K562 (cell line): ENCODE data around the gene ITGA3. TPM values are rescaled to one million over a fixed set of nuclear protein-coding genes. Genes with fewer than 3 reads are reported as not detected.

Source experiments
- E2F6 ChIP-seq, 2 experiments: IDR thresholded peaks; 2 replicates each; pipeline ENCODE4 v1.6.1; 2011; ENCODE audit warnings: borderline replicate concordance in 1 of 2, control low read depth in 1 of 2, low read depth in 1 of 2, low read length in 1 of 2, mild to moderate bottlenecking in 1 of 2, mixed read lengths in 1 of 2, moderate library complexity in 1 of 2; ENCODE audit not compliant: insufficient read depth in 1 of 2, insufficient read length in 1 of 2, poor library complexity in 1 of 2, severe bottlenecking in 1 of 2; ENCODE audit errors: extremely low read depth in 1 of 2
- ETV5 ChIP-seq: sonication (generic); formaldehyde crosslinking; IDR thresholded peaks from 2 replicates; pipeline ENCODE4 v1.4.0; 2020; ENCODE audit warnings: low read depth, mild to moderate bottlenecking, missing genetic modification reagents
- HNRNPLL ChIP-seq: fragments of 200-400 bp; formaldehyde crosslinking; IDR thresholded peaks from 2 replicates; pipeline ENCODE4 v1.6.1; 2017; ENCODE audit warnings: low read length, low read depth, mild to moderate bottlenecking; ENCODE audit not compliant: poor library complexity, severe bottlenecking
- MGA ChIP-seq: fragments of 450-650 bp; IDR thresholded peaks from 2 replicates; pipeline ENCODE4 v1.6.1; 2016; ENCODE audit warnings: mild to moderate bottlenecking, moderate library complexity
- MYNN ChIP-seq, 2 experiments: sonication (generic); formaldehyde crosslinking in 1 of 2; IDR thresholded peaks; 2 replicates each; pipeline versions ENCODE4 v1.5.0 to v1.6.1; 2016 to 2020; ENCODE audit warnings: antibody characterized with exemption in 1 of 2, missing genetic modification reagents in 1 of 2
- POLR2AphosphoS2 ChIP-seq: IDR thresholded peaks from 2 replicates; pipeline ENCODE4 v1.6.1; 2012; ENCODE audit warnings: low read length, improper control_type of control experiment
- SNIP1 ChIP-seq: fragments of 450-650 bp; IDR thresholded peaks from 2 replicates; pipeline ENCODE4 v1.7.1; 2017; ENCODE audit warnings: low read depth, mild to moderate bottlenecking
- ZNF133 ChIP-seq: fragments of 250-450 bp; sonication (Bioruptor Pico); IDR thresholded peaks from 2 replicates; pipeline ENCODE4 v1.4.0; 2020; ENCODE audit warnings: mild to moderate bottlenecking
- ZNF217 ChIP-seq: sonication (generic); formaldehyde crosslinking; IDR thresholded peaks from 2 replicates; pipeline ENCODE4 v1.8.0; 2022; ENCODE audit warnings: mild to moderate bottlenecking, missing genetic modification reagents
- ZNF224 ChIP-seq: sonication (generic); formaldehyde crosslinking; IDR thresholded peaks from 2 replicates; pipeline ENCODE4 v1.8.0; 2022; ENCODE audit warnings: mild to moderate bottlenecking, missing genetic modification reagents
- polyA plus RNA-seq, 8 experiments: library from polyadenylated mRNA; depleted of rRNA in 4 of 8; stranded (reverse) in 5 of 8; unstranded in 3 of 8; fragments of >200 nt; fragmentation: Nextera tagmentation in 2 of 8; fragmentation: Illumina TruSeq in 1 of 8; extraction: Ambion mirVana in 2 of 8; extraction: Trizol in 1 of 8; gene quantifications; 2 replicates each; pipeline versions ENCODE4 v1.2.1 to v1.2.3, GENCODE V29; 2011 to 2014; ENCODE audit warnings: inconsistent platforms in 1 of 8, missing spikeins in 1 of 8
- total RNA-seq, 7 experiments: library from RNA; depleted of rRNA in 6 of 7; stranded (reverse); fragments of >200 nt in 6 of 7; fragmentation: Illumina TruSeq in 2 of 7; extraction: Trizol in 2 of 7; gene quantifications; 2 replicates each; pipeline versions ENCODE4 v1.2.1 to v1.2.3, GENCODE V29; 2011 to 2021; ENCODE audit warnings: low replicate concordance in 1 of 7
- TF ChIP-seq, protein P1 (sequence below), 2 experiments: fragments of 150-350 bp in 1 of 2; IDR thresholded peaks; 2 replicates each; pipeline ENCODE4 v1.6.1; 2012 to 2016; ENCODE audit warnings: low read depth in 2 of 2, low read length in 2 of 2, mild to moderate bottlenecking in 1 of 2, moderate library complexity in 1 of 2

Gene ITGA3
- total and polyA plus RNA-seq, 9 of the 15 experiments (the other 6 are each of a cell fraction or from before 2014, with no cell fraction given) = 0.03 to 0.75 (median 0.14) TPM; not detected in 2

- peak; percentile 81 for TF ChIP-seq MGA
- peak; percentile 32; the same call in 1 of the 2 replicates for TF ChIP-seq ETV5 (CRISPR knock-in tag)
- TF ChIP-seq SNIP1 = no peak
- no peak for TF ChIP-seq HNRNPLL
- no peak for TF ChIP-seq ZNF224
- TF ChIP-seq ZNF217 (CRISPR knock-in tag) = no peak
- TF ChIP-seq ZNF133 (CRISPR knock-in tag) = no peak
- TF ChIP-seq, protein P1, sequence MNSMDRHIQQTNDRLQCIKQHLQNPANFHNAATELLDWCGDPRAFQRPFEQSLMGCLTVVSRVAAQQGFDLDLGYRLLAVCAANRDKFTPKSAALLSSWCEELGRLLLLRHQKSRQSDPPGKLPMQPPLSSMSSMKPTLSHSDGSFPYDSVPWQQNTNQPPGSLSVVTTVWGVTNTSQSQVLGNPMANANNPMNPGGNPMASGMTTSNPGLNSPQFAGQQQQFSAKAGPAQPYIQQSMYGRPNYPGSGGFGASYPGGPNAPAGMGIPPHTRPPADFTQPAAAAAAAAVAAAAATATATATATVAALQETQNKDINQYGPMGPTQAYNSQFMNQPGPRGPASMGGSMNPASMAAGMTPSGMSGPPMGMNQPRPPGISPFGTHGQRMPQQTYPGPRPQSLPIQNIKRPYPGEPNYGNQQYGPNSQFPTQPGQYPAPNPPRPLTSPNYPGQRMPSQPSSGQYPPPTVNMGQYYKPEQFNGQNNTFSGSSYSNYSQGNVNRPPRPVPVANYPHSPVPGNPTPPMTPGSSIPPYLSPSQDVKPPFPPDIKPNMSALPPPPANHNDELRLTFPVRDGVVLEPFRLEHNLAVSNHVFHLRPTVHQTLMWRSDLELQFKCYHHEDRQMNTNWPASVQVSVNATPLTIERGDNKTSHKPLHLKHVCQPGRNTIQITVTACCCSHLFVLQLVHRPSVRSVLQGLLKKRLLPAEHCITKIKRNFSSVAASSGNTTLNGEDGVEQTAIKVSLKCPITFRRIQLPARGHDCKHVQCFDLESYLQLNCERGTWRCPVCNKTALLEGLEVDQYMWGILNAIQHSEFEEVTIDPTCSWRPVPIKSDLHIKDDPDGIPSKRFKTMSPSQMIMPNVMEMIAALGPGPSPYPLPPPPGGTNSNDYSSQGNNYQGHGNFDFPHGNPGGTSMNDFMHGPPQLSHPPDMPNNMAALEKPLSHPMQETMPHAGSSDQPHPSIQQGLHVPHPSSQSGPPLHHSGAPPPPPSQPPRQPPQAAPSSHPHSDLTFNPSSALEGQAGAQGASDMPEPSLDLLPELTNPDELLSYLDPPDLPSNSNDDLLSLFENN (IDR thresholded peaks at IDR 0.05; ENCODE audit: low read depth in 2 of 2, low read length in 2 of 2) = no peak
- 0 out of 2 replicates have a peak, but pooled peaks have one; percentile 35 for TF ChIP-seq MYNN (IDR thresholded peaks at IDR 0.05)
- no peak for TF ChIP-seq MYNN (CRISPR knock-in tag; IDR thresholded peaks at IDR 0.05)
- TF ChIP-seq E2F6 (IDR thresholded peaks at IDR 0.05; ENCODE audit: borderline replicate concordance in 1 of 2, extremely low read depth in 1 of 2, insufficient read depth in 1 of 2, insufficient read length in 1 of 2, low read depth in 1 of 2, low read length in 1 of 2, poor library complexity in 1 of 2, severe bottlenecking in 1 of 2) = peak in 1 of 2 experiments; percentile 82
- no peak for TF ChIP-seq POLR2AphosphoS2
These were observed 4.8 kb upstream of the ITGA3 start (continued) for GRCh38 chr17:50051082-50051576.
